ENCODE data around the gene HOXA13. TPM values are rescaled to one million over a fixed set of nuclear protein-coding genes. Genes with fewer than 3 reads are reported as not detected.
A peak's percentile ranks its signal among the peaks of the same experiment; 100 is the strongest.

Gene HOXA13
- polyA plus RNA-seq, 1 donor (not counting 4 experiments of a cell fraction or from before 2014, with no cell fraction given), result not detected

DNA sequence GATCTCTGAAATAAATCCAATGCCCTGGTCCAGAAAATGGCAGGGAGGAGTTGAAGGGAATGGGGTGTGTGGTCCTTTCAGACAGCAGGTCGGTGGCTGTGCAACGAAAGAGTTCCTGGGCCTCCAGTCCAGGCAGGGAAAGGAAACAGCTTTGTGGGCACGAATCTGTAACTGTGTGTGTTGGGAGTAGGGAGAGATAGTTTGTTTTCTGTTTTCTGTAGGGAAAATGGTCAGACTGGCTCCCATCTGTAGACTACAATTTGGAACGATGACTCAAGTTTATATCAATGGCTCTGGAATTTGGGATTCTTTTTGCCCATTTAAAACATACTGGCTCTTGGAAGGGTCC, 32.0 kb downstream of the HOXA13 start:
- Histone ChIP-seq H2AFZ (ENCODE audit: control insufficient read depth, low read length) (no peak overlapping the region), H3K36me3 (ENCODE audit: control insufficient read depth in 2 of 2, extremely low read depth in 1 of 2, insufficient read depth in 2 of 2, low read length in 2 of 2) (peaks cover 8 to 10% of the 10 kb centered on the region in 2 experiments), H3K9me3 (ENCODE audit: control insufficient read depth, low read depth, low read length) (no peaks in the 10 kb centered on the region), H3K27me3 (ENCODE audit: control insufficient read depth, extremely low read depth, insufficient read depth, low read length) (no peaks in the 10 kb centered on the region), H3K4me1 (ENCODE audit: control insufficient read depth, extremely low read depth, insufficient read depth, low read length) (peaks cover 32% of the 10 kb centered on the region), H3K4me2 (ENCODE audit: control insufficient read depth, extremely low read depth, insufficient read depth, low read depth, low read length) (peak overlapping the region; percentile 98), H3K4me3 (ENCODE audit: control insufficient read depth in 2 of 3, extremely low read depth in 1 of 3, insufficient read depth in 2 of 3, low read depth in 1 of 3, low read length in 3 of 3) (peak overlapping the region; percentile 78 to 94 (median 84)), H4K20me1 (ENCODE audit: control insufficient read depth, extremely low read depth, insufficient read depth, low read length) (no peaks in the 10 kb centered on the region), H3K27ac (ENCODE audit: control insufficient read depth, insufficient read depth, low read length) (peak overlapping the region; percentile 87), H3K9me1 (ENCODE audit: control insufficient read depth, extremely low read depth, insufficient read depth, low read length) (no peaks in the 10 kb centered on the region), H3K9ac (ENCODE audit: control insufficient read depth, extremely low read depth, insufficient read depth, low read length) (peak overlapping the region; percentile 83), H3K79me2 (ENCODE audit: control insufficient read depth, insufficient read depth, low read length) (peaks cover 91% of the 10 kb centered on the region)
- no peak for TF ChIP-seq EZH2 (IDR thresholded peaks at IDR 0.05; ENCODE audit: low read length)
- TF ChIP-seq, protein P1, sequence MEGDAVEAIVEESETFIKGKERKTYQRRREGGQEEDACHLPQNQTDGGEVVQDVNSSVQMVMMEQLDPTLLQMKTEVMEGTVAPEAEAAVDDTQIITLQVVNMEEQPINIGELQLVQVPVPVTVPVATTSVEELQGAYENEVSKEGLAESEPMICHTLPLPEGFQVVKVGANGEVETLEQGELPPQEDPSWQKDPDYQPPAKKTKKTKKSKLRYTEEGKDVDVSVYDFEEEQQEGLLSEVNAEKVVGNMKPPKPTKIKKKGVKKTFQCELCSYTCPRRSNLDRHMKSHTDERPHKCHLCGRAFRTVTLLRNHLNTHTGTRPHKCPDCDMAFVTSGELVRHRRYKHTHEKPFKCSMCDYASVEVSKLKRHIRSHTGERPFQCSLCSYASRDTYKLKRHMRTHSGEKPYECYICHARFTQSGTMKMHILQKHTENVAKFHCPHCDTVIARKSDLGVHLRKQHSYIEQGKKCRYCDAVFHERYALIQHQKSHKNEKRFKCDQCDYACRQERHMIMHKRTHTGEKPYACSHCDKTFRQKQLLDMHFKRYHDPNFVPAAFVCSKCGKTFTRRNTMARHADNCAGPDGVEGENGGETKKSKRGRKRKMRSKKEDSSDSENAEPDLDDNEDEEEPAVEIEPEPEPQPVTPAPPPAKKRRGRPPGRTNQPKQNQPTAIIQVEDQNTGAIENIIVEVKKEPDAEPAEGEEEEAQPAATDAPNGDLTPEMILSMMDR (optimal IDR thresholded peaks at IDR 0.05 in 1 of 3, IDR thresholded peaks at IDR 0.05 in 1 of 3, conservative IDR thresholded peaks at IDR 0.05 in 1 of 3; ENCODE audit: extremely low read depth in 1 of 3, insufficient read depth in 2 of 3, low read length in 3 of 3), result no peak
- dilution Hi-C loops (cut with MboI; ENCODE audit: extremely low pct_ligation_motif_present, low sequenced_read_pairs), result no loop called here
- peak; percentile 51 for FAIRE-seq
- DNase-seq (ENCODE audit: low read depth, low spot score), result no peak

- Histone ChIP-seq H3K9me3 (ENCODE audit: control insufficient read depth, low read depth, low read length) (no peaks in the 10 kb centered on the region), H3K9me1 (ENCODE audit: control insufficient read depth, extremely low read depth, insufficient read depth, low read length) (no peaks in the 10 kb centered on the region), H3K27ac (ENCODE audit: control insufficient read depth, insufficient read depth, low read length) (peak overlapping the region; percentile 87), H3K4me2 (ENCODE audit: control insufficient read depth, extremely low read depth, insufficient read depth, low read depth, low read length) (peak overlapping the region; percentile 98), H2AFZ (ENCODE audit: control insufficient read depth, low read length) (no peak overlapping the region), H3K4me1 (ENCODE audit: control insufficient read depth, extremely low read depth, insufficient read depth, low read length) (peaks cover 23% of the 10 kb centered on the region), H3K9ac (ENCODE audit: control insufficient read depth, extremely low read depth, insufficient read depth, low read length) (peak overlapping the region; percentile 83), H4K20me1 (ENCODE audit: control insufficient read depth, extremely low read depth, insufficient read depth, low read length) (no peaks in the 10 kb centered on the region), H3K79me2 (ENCODE audit: control insufficient read depth, insufficient read depth, low read length) (peaks cover 92% of the 10 kb centered on the region), H3K27me3 (ENCODE audit: control insufficient read depth, extremely low read depth, insufficient read depth, low read length) (no peaks in the 10 kb centered on the region), H3K36me3 (ENCODE audit: control insufficient read depth in 2 of 2, extremely low read depth in 1 of 2, insufficient read depth in 2 of 2, low read length in 2 of 2) (peaks cover 4 to 10% of the 10 kb centered on the region in 2 experiments), H3K4me3 (ENCODE audit: control insufficient read depth in 2 of 3, extremely low read depth in 1 of 3, insufficient read depth in 2 of 3, low read depth in 1 of 3, low read length in 3 of 3) (peak overlapping the region; percentile 78 to 94 (median 84))
- FAIRE-seq (no peak), DNase-seq (ENCODE audit: low read depth, low spot score) (no peak)
- TF ChIP-seq EZH2 (IDR thresholded peaks at IDR 0.05; ENCODE audit: low read length), result no peak
- TF ChIP-seq, protein P1 (optimal IDR thresholded peaks at IDR 0.05 in 1 of 3, IDR thresholded peaks at IDR 0.05 in 1 of 3, conservative IDR thresholded peaks at IDR 0.05 in 1 of 3; ENCODE audit: extremely low read depth in 1 of 3, insufficient read depth in 2 of 3, low read length in 3 of 3), result no peak
- dilution Hi-C loops (cut with MboI; ENCODE audit: extremely low pct_ligation_motif_present, low sequenced_read_pairs), result no loop called here
Measured at GRCh38 chr7:27166531-27167505, 33.1 kb downstream of the HOXA13 start.

Measured in keratinocyte (primary cell).